AML-193 (cell line): Measurements from ENCODE around the gene CARD10.
"Not testable (repeated sequence)": the region's sequence is repeated elsewhere in the genome, so short reads cannot be mapped to it uniquely, and the experiment has no call there.

Experiments
- DNase-seq, 2 experiments: peaks; one replicate each; lab custom pipeline; 2025; lab: John Stamatoyannopoulos, UW

The CARD10 gene

DNA sequence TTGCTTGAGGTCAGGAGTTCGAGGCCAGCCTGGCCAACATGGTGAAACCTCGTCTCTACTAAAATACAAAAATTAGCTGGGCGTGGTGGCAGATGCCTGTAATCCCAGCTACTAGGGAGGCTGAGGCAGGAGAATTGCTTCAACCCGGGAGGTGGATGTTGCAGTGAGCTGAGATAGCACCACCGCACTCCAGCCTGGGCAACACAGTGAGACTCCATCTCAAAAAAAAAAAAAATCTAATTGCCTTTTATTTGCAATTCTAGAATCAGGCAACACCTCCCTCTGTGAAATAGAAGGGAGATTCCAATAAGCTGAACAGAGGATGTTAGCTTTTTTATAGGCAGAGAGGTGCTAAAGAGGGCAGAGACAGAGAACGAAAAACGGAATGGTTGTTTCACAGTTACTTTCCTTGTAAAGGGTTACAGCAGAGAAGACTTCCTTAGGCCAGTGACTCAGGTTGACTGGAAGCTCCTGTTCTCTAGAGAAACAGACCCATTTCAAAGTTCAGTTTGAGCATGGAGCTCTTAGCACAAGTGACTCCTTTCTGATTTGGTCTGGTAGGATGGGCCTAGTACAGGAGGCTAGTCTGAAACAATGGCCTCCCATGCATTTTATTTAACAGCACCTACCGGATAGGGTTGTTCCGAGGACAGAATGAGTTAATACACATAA, 8.0 kb upstream of the CARD10 start:
- not testable (repeated sequence) for DNase-seq

DNA sequence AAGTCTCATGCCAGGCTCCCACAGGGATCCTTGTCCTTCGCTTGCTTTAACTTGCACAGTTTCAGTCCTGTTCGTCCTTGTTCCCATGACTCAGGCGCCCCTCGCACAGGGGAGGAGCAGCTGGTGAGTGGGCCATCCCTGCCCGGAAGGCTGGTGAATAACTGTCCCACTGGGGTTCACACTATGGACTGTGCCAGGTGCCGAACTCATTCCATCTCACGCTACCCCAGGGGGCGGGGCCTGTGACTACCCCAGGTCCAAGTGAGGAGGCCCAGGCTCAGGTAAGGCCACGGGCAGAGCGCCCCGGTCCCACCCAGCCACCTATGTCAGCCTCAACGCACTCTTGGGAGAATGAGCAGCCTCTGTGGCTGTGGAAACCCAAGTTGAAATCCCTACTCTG, 7.2 kb upstream of the CARD10 start:
- no peak for DNase-seq

DNA sequence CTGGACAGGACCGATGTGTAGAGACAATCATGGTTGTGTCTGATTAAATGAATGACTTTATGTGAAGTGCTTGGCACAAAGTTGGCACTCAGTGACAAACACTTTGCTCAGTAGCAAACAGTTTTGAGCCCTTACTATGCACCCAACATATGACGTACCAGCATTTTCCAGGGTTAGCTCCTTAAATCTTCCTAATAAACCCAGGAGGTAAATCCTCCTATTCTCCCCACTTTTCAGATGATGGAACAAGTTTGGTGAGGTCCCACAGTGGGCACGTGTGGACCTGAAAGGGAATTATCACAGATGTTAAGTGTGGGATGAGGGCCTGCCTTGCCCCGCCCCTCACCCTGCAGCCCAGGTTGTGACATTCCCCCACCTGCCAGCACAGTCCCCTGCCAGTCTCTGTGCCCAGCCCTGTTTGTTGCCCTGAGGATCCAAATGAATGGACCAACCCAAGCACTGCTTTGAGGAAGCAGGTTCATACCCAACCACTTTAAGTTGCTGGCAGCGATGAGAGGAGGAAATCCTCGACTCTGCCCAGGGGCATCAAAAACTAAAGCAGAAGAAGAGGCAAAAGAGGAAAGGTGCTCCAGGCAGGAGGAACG, 6.6 kb upstream of the CARD10 start:
- no peak for DNase-seq

DNA sequence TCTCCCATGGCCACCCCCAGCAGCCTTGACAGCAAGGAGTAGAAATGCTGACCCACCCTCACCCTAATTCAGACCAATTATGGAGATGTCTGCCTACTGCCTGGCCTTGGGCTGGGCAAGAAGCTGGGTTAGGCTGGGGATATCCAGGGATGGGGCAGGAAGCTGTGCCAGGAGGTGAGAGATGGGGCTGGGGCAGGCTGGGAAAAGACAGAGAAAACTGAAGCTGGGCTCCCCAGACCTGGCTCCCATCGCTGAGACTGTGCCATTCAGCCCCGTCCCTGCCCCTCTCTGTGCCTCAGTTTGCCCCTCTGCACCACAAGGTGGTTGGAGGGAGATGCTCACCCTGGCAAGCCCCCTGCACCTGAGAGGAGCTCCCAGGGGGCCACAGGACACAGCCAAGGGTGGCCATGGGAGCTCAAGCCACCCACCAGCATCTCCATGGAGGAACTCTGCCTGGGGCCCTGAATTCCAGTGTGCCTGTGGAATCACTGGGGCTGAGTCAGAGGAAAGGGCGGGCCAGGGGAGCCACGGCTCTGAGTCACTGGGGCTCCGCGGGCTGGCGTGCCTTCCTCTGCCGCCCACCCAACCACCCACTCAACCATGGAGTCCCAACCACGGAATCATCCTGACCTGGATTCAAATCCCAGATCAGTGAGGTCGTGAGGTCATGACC, 6.0 kb upstream of the CARD10 start:
- DNase-seq, result no peak

DNA sequence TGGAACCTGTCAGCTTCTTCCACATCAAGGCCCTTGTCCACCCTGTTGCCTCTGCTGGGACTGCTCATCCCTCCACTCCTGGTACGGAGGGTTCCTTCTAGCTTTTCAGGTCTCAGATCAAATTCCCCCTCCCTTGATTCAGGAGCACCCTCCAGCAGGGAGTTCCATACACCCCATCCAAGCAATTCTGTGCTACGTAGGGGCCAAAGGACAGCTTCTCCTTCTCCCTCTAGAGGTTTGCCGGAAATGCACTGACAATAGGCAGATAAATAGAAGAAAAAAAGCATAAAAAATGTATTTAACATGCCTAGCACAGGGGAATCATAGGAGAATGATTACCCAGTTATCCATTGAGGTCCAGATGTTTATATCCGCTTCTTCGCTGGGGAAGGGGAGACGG, 3.3 kb upstream of the CARD10 start:
- DNase-seq, result no peak

DNA sequence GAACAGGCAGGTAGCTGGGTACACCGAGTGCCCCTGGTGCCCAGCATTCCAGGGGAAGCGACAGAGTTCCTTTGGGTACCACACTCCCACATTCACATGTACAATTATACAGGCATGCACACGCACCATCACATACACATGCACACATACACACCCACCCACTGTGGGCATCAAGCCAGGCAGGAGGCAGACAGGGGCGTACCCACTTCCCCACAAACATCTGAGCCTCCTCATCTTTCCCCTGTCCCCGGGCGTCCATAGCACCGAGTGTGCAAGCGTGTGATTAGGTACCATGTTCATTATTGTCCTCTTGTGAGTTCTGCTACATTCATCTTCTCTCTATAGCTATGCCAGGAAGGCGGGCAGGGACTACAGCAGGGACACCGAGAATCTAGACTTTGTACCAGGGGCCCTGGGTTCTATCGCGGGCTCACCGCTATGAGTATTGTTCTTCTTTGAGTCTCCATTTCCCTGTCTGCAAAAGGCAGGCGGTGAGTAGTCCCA, 2.1 kb upstream of the CARD10 start:
- DNase-seq, result no peak

DNA sequence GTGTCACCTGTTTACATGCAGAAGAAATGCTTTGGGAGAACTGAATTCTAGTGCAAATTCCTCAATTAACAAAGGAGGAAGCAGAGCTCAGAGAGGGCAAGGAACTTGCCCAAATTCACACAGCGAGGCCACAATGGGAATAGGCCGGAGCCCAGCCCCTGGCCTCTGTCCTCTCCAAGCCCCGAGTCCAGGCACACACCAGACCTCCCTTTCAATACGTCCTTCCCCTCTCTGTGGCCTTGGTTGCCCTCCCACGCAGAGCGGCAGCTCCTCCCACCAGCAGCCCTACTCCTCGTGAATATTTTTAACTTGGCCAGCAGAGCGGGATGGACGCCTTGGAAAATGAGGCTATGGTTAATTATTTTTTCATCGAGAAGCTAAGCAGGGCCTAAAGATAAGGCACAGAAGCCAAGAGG, 1.6 kb upstream of the CARD10 start:
- no peak for DNase-seq

DNA sequence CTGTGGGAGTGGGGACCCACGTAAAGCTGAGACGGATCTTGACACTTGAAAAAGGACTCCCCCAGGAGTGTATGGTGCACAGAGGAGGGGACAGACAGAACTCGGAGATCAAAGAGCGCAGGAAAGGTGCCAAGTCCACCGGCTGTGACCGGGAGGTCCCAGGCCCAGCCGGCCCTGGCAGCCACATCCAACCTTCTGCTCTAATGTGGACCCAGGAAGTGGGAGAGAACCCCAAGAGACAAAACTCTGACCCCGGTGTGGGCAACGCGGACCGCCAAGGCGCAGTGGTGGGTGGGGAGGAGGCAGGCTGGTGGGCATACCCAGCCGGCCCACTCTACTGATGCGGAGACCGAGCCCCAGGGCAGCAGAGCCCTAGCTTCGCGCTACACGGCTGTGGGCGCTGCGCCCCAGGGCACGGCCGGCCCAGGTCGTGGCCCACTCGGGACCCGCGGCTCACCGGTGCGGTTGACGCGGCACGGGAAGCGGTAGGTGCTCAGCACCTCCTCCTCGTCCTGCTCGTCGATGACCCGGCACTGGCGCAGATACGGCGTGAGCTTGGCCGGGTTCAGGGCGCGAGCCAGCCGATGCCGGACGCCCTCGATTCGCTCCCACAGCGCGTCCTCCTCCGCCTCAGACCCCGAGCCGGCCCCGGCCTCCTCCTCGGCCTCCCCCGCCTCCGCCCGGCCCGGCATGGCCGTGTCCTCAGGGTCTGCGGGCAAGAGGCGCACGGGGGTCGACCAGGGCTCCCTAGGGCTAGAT, 527 bp downstream of the CARD10 start:
- no peak for DNase-seq

DNA sequence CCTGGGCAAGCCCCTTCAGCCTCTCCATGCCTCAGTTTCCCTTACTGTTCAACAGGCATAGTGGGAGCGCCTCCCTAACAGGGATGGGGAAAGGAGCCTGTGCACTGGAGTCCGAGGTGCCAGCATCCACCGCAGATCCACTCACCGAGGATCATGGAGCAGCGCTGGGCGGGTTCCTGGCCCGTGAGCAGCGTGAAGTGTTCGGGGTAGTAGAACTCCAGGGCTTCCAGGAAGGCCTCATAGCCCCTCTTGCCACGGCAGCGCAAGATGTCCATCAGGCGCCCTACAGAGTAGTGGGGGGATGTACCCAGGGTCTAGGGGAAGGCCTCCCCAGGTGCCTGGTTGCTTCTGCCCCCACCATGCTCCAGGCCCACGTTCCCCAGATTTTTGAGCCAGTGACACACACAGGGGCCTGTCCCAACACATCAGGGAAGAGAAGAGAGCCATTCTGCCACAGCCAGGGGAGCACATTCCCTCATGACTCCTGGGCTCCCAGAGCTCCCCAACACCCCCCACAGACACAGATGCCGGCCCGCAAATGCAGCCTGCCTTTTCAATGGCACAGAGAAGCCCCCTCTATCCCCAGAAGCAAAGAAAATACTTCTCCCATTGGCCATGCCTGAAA, 1.3 kb downstream of the CARD10 start:
- no peak for DNase-seq

DNA sequence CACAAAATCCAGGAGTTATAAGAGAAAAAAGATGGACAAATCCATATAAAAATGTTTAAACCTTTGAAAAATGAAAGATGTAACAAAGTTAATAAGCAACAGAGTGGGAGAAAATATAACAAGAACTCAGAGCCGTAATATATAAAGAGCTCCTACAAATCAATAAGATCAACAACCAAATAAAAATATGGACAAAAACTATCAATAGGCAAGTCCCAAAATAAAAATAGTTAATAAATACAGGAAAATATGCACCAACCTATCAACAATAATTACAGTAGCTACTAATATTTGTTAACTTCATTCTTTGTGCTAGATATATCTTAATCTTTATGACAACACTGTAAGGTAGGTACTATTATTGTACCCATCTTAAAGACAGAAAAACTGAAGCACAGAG, 2.8 kb downstream of the CARD10 start:
- DNase-seq, result no peak

DNA sequence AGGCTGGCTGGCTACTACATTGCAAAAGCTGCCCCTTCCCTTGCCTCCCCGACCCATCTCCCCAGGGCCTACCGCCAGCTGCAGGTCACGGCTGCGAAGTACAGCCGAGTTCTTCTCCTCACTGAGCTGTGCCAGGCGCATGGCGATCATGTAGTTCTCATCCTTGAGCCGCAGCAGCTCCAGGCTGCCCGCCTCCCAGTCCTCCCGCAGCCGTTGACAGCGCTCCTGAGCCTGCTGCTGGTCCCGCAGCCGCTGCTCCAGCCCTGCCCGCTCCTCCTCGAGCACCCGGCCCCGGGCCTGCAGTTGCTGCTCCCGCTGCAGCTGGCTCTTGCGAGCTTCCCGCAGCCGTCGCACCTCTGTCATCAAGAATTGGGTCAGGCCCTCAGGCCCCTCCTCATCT, 3.3 kb downstream of the CARD10 start:
- DNase-seq, result no peak

DNA sequence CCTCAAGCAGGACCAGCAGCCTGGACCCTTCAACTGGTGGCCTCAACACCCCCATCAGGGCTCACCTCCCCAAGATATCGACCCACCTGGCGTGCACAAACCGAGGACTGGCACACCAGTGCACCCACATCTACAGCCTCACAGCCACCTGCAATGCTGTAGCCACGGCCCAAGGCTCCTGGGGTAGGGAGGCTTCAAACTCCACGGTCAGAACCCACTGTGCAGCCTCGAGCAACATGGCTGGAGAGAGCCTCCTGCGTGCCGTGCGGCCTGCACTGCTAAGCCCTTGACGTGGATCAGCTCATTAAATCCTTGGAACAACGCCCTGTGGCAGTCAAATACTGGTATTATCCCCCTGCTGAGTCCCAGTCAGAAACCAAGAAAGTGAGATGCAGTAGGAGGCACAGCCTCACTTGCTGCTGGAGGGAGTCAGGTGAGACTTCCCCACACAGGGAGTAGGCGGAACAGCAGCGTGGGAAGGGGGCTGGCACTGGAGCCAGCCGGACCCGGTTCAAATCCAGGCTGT, 4.6 kb downstream of the CARD10 start:
- no peak for DNase-seq

DNA sequence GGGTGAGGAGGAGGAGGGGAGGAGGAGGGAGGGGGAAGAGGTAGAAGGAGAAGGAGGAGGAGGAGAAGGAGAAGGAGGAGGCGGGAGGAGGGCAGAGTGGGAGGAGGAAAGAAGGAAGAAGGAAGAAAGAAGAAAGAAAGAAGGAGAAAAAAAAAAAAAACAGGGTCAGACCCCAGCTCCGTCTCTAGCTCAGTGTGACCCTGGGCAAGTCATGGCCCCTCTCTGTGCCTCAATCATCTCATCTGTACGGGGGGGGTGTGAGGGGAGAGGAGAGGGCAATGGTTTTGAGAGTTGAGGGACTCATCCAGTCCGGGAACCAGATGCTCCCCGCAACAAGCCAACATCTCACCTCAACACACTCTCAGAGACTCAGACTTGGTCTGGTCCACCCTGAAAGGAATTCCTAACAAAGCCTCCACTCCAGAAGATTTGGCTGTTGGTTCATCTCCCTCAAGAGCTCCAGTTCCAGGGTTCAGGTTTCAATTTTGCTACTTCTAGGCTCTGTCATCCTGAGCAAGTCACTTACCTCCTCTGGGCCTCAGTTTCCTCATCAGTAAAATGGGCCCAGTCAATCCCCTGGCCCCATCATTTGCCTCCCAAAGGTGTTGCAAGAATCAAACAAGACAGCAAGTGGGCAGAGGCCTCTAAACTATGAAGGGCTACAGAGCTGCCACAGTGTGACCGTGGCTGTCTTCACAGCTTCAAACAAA, 7.7 kb downstream of the CARD10 start:
- no peak for DNase-seq

DNA sequence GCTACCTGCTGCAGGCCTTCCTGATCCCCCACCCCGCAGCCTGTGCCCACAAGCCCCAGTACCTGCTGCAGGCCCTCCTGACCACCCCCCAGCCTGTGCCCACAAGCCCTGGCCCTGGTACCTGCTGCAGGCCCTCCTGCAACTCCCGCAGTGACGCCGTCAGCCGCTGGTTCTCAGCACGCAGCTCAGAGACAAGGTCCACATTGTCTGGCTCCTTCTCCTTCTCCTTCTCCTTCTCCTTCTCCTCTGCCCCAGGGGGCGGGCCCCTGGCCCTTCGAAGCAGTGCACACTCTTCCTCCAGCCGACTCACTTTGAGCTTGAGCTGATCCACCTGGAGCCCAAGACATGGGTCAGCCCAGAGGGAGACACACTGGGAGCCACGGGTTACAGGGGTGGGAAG, 9.1 kb downstream of the CARD10 start:
- no peak for DNase-seq

DNA sequence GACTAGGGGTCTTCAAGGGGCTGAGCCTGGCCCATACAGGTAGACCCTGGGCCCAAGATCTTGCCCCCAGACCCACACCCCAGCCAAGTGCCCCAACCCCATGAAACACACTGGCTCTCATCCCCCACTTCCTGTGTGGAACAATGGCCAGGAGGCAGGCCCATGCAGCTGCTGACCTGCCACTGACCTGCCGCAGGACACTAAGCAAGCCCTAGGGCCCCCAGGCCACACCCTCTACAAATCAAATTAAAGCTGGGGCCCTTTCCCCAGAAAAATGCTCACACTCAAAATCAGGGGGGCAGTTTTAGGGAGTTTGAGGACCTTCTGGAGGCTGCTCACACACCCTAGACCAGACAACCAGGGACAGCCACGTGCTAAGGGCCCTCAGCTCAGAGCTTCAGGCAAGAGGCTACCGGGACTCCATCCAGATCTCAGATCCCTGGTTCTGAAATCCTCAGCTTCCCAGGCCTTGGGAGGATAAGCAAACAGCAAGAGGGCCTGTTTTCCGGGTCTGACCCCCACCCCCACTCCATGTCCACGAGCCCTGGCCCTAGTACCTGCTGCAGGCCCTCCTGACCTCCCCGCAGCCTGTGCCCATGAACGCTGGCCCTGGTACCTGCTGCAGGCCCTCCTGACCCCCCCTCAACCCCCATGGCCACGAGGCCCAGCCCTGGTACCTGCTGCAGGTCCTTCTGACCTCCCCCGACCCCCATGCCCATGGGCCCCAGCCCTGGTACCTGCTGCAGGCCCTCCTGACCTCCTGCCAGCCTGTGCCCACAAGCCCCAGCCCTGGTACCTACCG, 10.0 kb downstream of the CARD10 start:
- no peak for DNase-seq

DNA sequence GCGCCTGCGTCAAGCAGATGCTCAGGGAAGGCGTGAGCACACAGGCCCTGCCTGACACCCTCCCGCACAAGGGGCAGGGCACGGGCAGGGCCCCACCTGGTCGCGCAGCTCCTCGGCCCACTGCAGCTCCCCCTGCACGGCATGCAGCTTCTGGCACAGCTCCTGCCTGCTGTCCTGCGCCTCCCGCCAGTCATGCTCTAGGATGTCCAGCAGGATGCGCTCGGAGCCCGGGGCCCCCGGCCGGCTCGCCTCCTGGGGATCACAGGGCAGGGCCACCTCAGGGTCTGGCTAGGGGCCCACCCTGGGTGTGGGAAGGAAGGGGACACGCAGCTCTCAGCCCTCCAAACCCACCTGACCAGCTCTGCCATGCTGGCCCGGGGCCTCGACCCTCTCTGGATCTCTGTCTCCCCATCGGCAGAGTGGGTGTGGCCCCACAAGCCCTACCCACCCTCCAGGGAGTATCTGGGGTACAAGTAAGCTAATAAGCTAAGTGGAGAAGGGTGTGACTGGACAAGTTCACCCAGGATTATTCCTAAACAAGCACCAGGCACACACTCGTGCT, 10.7 kb downstream of the CARD10 start:
- no peak for DNase-seq

DNA sequence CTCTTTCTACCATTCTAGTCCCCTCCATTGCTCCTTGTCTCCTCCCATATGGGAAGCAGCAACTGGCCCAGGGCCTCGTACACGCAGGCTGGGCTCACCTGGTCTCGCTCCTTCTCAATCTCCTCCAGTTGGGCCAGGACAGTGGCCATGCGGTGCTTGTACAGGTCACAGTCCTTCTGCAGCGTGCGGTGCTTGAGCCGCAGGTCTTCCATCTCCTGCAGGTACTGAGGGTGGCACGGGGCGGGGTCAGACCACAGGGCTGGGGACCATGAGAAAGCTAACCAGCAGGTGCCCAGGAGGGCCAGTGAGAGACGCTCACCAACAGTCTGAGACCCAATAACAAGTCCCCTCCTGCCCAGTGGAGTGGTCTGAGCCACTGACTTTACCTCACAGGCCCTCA, 11.5 kb downstream of the CARD10 start:
- DNase-seq, result no peak

DNA sequence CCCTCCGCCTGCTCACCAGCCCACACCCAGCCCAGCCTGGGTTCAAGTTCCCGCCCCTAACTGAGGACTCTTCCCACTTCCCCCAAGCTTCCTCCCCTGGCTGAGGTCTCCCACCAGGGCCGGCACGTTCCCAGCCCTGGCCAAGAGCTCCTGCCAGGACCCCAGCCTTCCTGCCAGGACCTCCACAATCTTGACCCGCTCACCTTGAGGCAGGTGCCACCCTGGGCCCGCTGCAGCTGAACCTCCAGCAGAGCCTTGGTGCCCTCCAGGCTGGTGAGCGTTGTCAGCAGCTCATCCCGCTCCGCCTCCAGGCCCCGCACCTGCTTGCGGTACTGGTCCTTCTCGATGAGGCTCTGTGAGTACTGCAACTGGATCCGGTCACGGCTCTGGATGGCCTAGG, 13.2 kb downstream of the CARD10 start:
- no peak for DNase-seq

DNA sequence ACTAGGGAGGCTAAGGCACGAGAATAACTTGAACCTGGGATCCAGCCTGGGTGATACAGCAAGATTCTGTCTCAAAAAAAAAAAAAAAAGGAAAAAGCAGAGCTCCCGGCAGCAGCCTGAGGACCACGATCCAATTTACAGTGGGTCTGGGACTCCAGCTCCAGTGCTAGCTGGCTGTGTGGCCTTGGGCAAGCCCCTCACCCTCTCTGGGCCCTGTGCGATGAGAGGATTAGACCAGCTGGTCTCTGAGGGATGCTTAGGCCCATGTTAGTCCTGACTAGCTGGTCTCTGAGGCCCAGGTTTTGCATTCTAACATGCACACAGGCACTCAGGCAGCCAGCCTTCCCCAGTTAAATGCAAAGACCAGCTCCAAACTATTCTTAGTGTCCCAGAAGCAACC, 13.7 kb downstream of the CARD10 start:
- DNase-seq, result no peak

DNA sequence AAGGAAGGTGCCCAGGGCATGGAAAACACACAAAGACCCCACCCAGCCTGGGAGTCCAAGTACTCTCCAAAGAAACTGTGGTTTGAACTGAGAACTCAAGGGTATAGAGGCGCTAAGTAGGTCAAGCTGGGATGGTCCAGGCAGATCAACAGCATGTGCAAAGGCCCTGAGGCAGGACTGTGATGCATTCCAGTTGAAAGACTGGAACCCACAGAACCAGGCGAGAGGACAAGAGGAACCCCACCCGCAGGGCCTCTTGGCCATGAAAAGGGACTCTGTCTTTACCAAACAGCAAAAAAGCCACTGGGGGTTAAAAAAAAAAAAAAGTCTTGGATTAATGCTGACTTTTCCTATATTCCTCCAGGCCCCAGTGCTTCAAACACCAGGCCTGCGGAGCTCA, 14.3 kb downstream of the CARD10 start:
- no peak for DNase-seq
